Effector memory CD4-positive, alpha-beta T cell (primary cell): ENCODE results near the gene BTNL2.
"Not testable (repeated sequence)": the region's sequence is repeated elsewhere in the genome, so short reads cannot be mapped to it uniquely, and the experiment has no call there.

Experiments
- DNase-seq, 3 donors: peaks; one replicate each; pipeline ENCODE4 v3.0.0-alpha.2; 2020
- H3K27ac ChIP-seq: 2 replicates; pipeline ENCODE4 v1.7.0; 2013; ENCODE audit warnings: mild to moderate bottlenecking, low read length, moderate library complexity; ENCODE audit not compliant: insufficient read depth, poor library complexity, severe bottlenecking
- H3K27me3 ChIP-seq: replicated peaks from 2 replicates; pipeline ENCODE4 v1.7.0; 2013; ENCODE audit warnings: mild to moderate bottlenecking, low read length; ENCODE audit not compliant: insufficient read depth, control insufficient read depth, poor library complexity, severe bottlenecking
- H3K36me3 ChIP-seq: 2 replicates; pipeline ENCODE4 v1.7.0; 2013; ENCODE audit warnings: mild to moderate bottlenecking, low read length, moderate library complexity; ENCODE audit not compliant: control insufficient read depth, insufficient read depth
- H3K4me1 ChIP-seq: 2 replicates; pipeline ENCODE4 v1.7.0; 2013; ENCODE audit warnings: low read length, mild to moderate bottlenecking; ENCODE audit not compliant: control insufficient read depth, insufficient read depth, poor library complexity, severe bottlenecking
- H3K4me3 ChIP-seq: 2 replicates; pipeline ENCODE4 v1.7.0; 2013; ENCODE audit warnings: low read length, low read depth, mild to moderate bottlenecking; ENCODE audit not compliant: insufficient read depth, poor library complexity, severe bottlenecking
- H3K9me3 ChIP-seq: 2 replicates; pipeline ENCODE4 v1.7.0; 2013; ENCODE audit warnings: mild to moderate bottlenecking, low read length, moderate library complexity; ENCODE audit not compliant: control insufficient read depth

The BTNL2 gene

DNA sequence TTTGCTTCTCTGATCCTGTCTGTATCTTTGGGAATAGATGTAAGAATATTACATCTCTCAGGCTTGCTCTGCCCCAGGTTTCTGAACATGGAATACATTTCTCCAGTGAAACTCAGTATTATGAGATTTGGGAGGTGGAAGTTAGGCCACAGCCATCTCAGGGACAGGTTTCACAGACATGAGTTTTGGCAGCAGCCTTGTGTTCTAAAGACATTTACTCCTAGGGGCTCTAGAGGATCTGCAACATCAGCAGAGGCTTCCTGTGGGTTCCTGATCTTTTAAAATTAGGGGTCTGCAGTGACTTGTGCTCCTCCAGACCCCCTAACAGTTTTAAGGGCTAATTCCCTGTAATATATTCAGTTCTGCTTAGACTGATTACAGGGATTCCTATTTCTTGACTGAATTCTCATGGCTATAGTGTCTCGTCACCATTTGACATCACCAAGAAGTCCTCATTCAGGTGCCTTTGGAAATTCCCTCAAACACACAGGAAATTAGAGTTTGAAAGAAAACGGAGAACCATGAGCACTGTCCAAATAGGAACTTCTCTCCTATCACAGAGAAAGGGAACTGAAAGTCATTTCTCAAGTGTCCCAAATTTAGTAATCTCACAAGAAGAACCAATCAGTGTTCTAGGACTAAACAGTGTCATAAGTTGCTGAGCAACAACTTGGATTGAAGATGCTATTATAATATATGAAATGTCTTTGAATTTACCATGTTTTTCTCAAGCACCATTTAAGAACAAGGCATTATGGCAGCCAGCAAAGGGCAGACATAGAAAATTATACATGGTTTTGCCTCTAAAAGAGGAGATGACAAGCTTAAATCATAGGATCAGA is 30.2 kb upstream of the BTNL2 start:
- Histone ChIP-seq H3K27ac (no peak overlapping the region), H3K36me3 (no peaks in the 10 kb centered on the region), H3K9me3 (no peaks in the 10 kb centered on the region), H3K4me1 (no peaks in the 10 kb centered on the region), H3K27me3 (no peaks in the 10 kb centered on the region), H3K4me3 (no peak overlapping the region)
- no peak for DNase-seq

GRCh38 chr6:32436186-32436585 is 29.2 kb upstream of the BTNL2 start:
- no peaks in the 10 kb centered on the region for H3K27me3 ChIP-seq
- H3K27ac ChIP-seq = no peak overlapping the region
- H3K4me1 ChIP-seq = no peaks in the 10 kb centered on the region
- no peaks in the 10 kb centered on the region for H3K36me3 ChIP-seq
- DNase-seq = no peak
- H3K4me3 ChIP-seq = no peak overlapping the region
- no peaks in the 10 kb centered on the region for H3K9me3 ChIP-seq

GRCh38 chr6:32433950-32434349 is 27.0 kb upstream of the BTNL2 start:
- not testable (repeated sequence) for DNase-seq, H3K4me3 ChIP-seq, H3K27ac ChIP-seq, H3K27me3 ChIP-seq, H3K36me3 ChIP-seq, H3K4me1 ChIP-seq, H3K9me3 ChIP-seq

GRCh38 chr6:32432050-32432450 is 25.1 kb upstream of the BTNL2 start:
- Histone ChIP-seq H3K4me1 (no peaks in the 10 kb centered on the region), H3K27me3 (no peaks in the 10 kb centered on the region), H3K4me3 (no peak overlapping the region), H3K36me3 (no peaks in the 10 kb centered on the region), H3K9me3 (no peaks in the 10 kb centered on the region), H3K27ac (no peak overlapping the region)
- DNase-seq = no peak

GRCh38 chr6:32431142-32431541 is 24.2 kb upstream of the BTNL2 start:
- no peaks in the 10 kb centered on the region for H3K9me3 ChIP-seq
- H3K4me1 ChIP-seq = no peaks in the 10 kb centered on the region
- no peak for DNase-seq
- no peak overlapping the region for H3K4me3 ChIP-seq
- H3K36me3 ChIP-seq = no peaks in the 10 kb centered on the region
- H3K27me3 ChIP-seq = no peaks in the 10 kb centered on the region
- H3K27ac ChIP-seq = no peak overlapping the region

DNA sequence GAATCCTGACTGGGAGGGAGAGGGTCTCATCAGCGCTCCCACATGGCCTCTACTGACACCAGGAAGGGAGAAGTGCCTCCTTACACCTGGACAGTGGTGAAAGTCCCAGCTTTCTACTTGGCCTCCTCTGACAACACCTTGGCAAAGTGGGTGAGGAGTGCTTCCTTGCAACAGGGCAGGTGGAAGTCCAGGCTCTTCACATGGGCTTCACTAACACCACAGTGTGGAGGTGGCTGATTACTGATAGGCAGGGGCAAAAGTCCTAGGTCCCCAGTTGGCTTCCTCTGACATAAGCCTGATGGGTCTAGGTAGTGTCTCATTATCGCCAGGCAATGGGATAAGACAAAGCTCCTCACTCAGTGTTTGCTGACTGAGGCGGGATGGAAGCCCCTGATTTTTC is 23.2 kb upstream of the BTNL2 start:
- Histone ChIP-seq H3K27ac (no peak overlapping the region), H3K9me3 (no peaks in the 10 kb centered on the region), H3K4me3 (no peak overlapping the region), H3K36me3 (no peaks in the 10 kb centered on the region), H3K27me3 (no peaks in the 10 kb centered on the region), H3K4me1 (no peaks in the 10 kb centered on the region)
- DNase-seq = no peak

DNA sequence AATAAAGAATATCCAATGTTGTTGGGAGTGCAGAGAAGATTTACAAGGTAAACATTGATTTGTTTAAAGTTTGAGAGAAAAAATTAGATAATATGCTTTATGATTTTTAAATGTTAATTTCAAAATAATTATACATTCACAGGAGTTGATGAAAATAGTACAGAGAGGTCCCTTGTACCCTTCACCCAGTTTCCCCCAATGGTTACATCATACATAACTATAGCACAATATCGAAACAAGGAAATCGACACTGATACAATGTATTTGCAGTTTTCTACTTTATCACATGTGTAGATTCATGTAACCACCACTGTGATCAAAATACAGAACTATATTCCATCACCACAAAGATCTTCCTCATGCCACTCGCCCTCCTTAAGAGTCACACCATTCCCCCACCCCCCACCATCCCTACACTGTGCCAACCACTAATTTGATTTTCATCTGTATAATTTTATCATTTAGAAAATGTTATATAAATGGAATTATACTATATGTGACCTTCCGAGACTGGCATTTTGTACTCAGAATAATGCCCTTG is 21.0 kb upstream of the BTNL2 start:
- H3K27ac ChIP-seq = no peak overlapping the region
- H3K36me3 ChIP-seq = no peaks in the 10 kb centered on the region

GRCh38 chr6:32427218-32427617 is 20.2 kb upstream of the BTNL2 start:
- no peaks in the 10 kb centered on the region for H3K9me3 ChIP-seq
- H3K36me3 ChIP-seq = no peaks in the 10 kb centered on the region
- H3K4me1 ChIP-seq = no peaks in the 10 kb centered on the region
- no peak overlapping the region for H3K27ac ChIP-seq
- H3K4me3 ChIP-seq = no peak overlapping the region
- no peak for DNase-seq
- no peaks in the 10 kb centered on the region for H3K27me3 ChIP-seq

More for the DNA sequence above, 21.0 kb upstream of the BTNL2 start:
- no peak for DNase-seq
- Histone ChIP-seq H3K4me3 (no peak overlapping the region), H3K4me1 (no peaks in the 10 kb centered on the region), H3K9me3 (no peaks in the 10 kb centered on the region), H3K27me3 (no peaks in the 10 kb centered on the region)

GRCh38 chr6:32426338-32426737 is 19.4 kb upstream of the BTNL2 start:
- no peak overlapping the region for H3K27ac ChIP-seq
- no peaks in the 10 kb centered on the region for H3K9me3 ChIP-seq
- no peak for DNase-seq
- H3K4me3 ChIP-seq = no peak overlapping the region
- no peaks in the 10 kb centered on the region for H3K36me3 ChIP-seq
- H3K27me3 ChIP-seq = no peaks in the 10 kb centered on the region
- no peaks in the 10 kb centered on the region for H3K4me1 ChIP-seq

DNA sequence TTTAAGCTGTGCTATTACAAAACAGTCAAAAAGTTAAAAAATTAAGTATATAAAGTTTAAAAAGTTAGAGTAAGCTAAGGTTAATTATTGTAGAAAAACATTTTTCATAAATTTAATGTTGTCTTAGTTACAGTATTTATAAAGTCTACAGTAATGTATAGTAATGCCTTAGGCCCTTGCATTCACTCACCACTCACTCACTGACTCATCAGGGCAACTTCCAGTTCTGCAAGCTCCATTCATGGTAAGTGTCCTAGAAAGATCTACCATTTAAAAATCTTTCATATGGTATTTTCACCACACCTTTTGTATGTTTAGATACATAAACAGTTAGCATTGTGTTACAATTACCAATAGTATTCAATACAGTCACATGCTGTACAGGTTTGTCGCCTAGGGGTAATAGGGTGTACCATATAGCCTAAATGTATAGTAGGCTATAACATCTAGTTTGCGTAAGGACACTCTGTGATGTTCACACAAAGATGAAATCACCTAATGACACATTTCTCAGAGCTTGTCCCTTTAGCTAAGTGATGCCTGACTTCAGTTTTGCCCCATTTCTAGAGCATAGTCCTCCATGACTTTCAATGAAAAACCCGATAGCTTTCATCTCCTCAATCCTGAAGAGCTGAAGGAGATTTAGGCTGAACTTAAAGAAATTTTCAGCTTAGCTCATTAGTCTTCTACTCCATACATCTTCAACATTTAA is 17.8 kb upstream of the BTNL2 start:
- H3K4me1 ChIP-seq = no peaks in the 10 kb centered on the region
- H3K27me3 ChIP-seq = peaks cover 2% of the 10 kb centered on the region
- no peak overlapping the region for H3K4me3 ChIP-seq
- DNase-seq = no peak
- no peaks in the 10 kb centered on the region for H3K9me3 ChIP-seq
- no peaks in the 10 kb centered on the region for H3K36me3 ChIP-seq
- H3K27ac ChIP-seq = no peak overlapping the region
